Immature natural killer cell (primary cell): ENCODE data around the gene NAPA. TPM values are rescaled to one million over a fixed set of nuclear protein-coding genes. Genes with fewer than 3 reads are reported as not detected.
A peak's percentile ranks its signal among the peaks of the same experiment; 100 is the strongest.

ENCODE experiments used
- DNase-seq, 3 donors: peaks; one replicate each; pipeline ENCODE4 v3.0.0; 2022; ENCODE audit warnings: mixed read lengths in 1 of 3
- H3K27ac Mint-ChIP-seq, 6 donors: one replicate each; pipeline ENCODE4 v1.8.0; 2020; ENCODE audit warnings: mixed read lengths in 6 of 6, mild to moderate bottlenecking in 5 of 6, inconsistent platforms in 4 of 6, moderate library complexity in 3 of 6
- H3K27me3 Mint-ChIP-seq, 3 donors: one replicate each; pipeline ENCODE4 v1.8.0; 2020 to 2021; ENCODE audit warnings: low read depth in 3 of 3, mild to moderate bottlenecking in 3 of 3, mixed read lengths in 3 of 3, moderate library complexity in 3 of 3, inconsistent platforms in 1 of 3
- H3K36me3 Mint-ChIP-seq, 3 donors: one replicate each; pipeline ENCODE4 v1.8.0; 2020; ENCODE audit warnings: mixed read lengths in 3 of 3, inconsistent platforms in 2 of 3, mild to moderate bottlenecking in 2 of 3
- H3K4me1 Mint-ChIP-seq, 2 donors: one replicate each; pipeline ENCODE4 v1.8.0; 2020; ENCODE audit warnings: inconsistent platforms in 2 of 2, mild to moderate bottlenecking in 2 of 2, mixed read lengths in 2 of 2, moderate library complexity in 1 of 2
- H3K4me3 Mint-ChIP-seq, 5 donors: one replicate each; pipeline ENCODE4 v1.8.0; 2020; ENCODE audit warnings: mild to moderate bottlenecking in 5 of 5, mixed read lengths in 5 of 5, inconsistent platforms in 3 of 5, moderate library complexity in 3 of 5
- H3K9me3 Mint-ChIP-seq, 6 donors: one replicate each; pipeline ENCODE4 v1.8.0; 2020; ENCODE audit warnings: mild to moderate bottlenecking in 6 of 6, mixed read lengths in 6 of 6, inconsistent platforms in 4 of 6, moderate library complexity in 3 of 6
- polyA plus RNA-seq, 3 donors: library from polyadenylated mRNA; unstranded; fragments of 300-500 nt; fragmentation: Illumina TruSeq; gene quantifications; one replicate each; pipeline ENCODE4 v1.2.3, GENCODE V29; 2021

The NAPA gene
- polyA plus RNA-seq, 3 donors from 2014 or later = 114 to 177 (median 146) TPM

- H3K36me3 Mint-ChIP-seq = no peaks in the 10 kb centered on the region
- peak overlapping the region; percentile 97 to 98 (median 98) for H3K4me3 Mint-ChIP-seq
- H3K27ac Mint-ChIP-seq = peak overlapping the region; percentile 99
- no peak for DNase-seq
- peaks cover 88 to 93% of the 10 kb centered on the region in 2 donors for H3K4me1 Mint-ChIP-seq
- H3K27me3 Mint-ChIP-seq = peaks cover 27 to 36% (median 31%) of the 10 kb centered on the region in 3 donors
- no peaks in the 10 kb centered on the region for H3K9me3 Mint-ChIP-seq
Observed at GRCh38 chr19:47514151-47514868, 553 bp downstream of the NAPA start.

- peaks cover 24 to 33% (median 25%) of the 10 kb centered on the region in 3 donors for H3K27me3 Mint-ChIP-seq
- DNase-seq = no peak
- H3K9me3 Mint-ChIP-seq = no peaks in the 10 kb centered on the region
- peak overlapping the region; percentile 99 for H3K27ac Mint-ChIP-seq
- H3K4me3 Mint-ChIP-seq = peak overlapping the region; percentile 97 to 98 (median 98)
- H3K36me3 Mint-ChIP-seq = no peaks in the 10 kb centered on the region
- H3K4me1 Mint-ChIP-seq = peaks cover 80 to 88% of the 10 kb centered on the region in 2 donors
Observed at GRCh38 chr19:47512948-47513319, 1.9 kb downstream of the NAPA start.

GRCh38 chr19:47512183-47512947 lies 2.5 kb downstream of the NAPA start:
- Mint-ChIP-seq H3K9me3 (no peaks in the 10 kb centered on the region), H3K27me3 (peaks cover 24 to 33% (median 25%) of the 10 kb centered on the region in 3 donors), H3K4me3 (peak overlapping the region; percentile 97 to 98 (median 98))

GRCh38 chr19:47511681-47512080 lies 3.2 kb downstream of the NAPA start:
- Mint-ChIP-seq H3K9me3 (no peaks in the 10 kb centered on the region), H3K4me1 (peaks cover 68 to 76% of the 10 kb centered on the region in 2 donors), H3K4me3 (peak overlapping the region in 4 of 5 donors; percentile 24 to 98 (median 62)), H3K27me3 (peaks cover 18 to 33% (median 25%) of the 10 kb centered on the region in 3 donors), H3K36me3 (no peaks in the 10 kb centered on the region), H3K27ac (peak overlapping the region in 4 of 6 donors; percentile 37 to 99 (median 99))
- DNase-seq = no peak

More at GRCh38 chr19:47512183-47512947, 2.5 kb downstream of the NAPA start:
- Mint-ChIP-seq H3K36me3 (no peaks in the 10 kb centered on the region), H3K4me1 (peaks cover 74 to 83% of the 10 kb centered on the region in 2 donors), H3K27ac (peak overlapping the region; percentile 99)
- no peak for DNase-seq

- H3K9me3 Mint-ChIP-seq = no peaks in the 10 kb centered on the region
- DNase-seq = no peak
- H3K4me3 Mint-ChIP-seq = no peak overlapping the region
- H3K36me3 Mint-ChIP-seq = no peaks in the 10 kb centered on the region
- peak overlapping the region in 2 of 6 donors; percentile 35 to 44 for H3K27ac Mint-ChIP-seq
- H3K27me3 Mint-ChIP-seq = peaks cover 18 to 29% (median 25%) of the 10 kb centered on the region in 3 donors
- peaks cover 63 to 70% of the 10 kb centered on the region in 2 donors for H3K4me1 Mint-ChIP-seq
Observed at GRCh38 chr19:47511128-47511517, 3.7 kb downstream of the NAPA start.

GRCh38 chr19:47510516-47511127 lies 4.2 kb downstream of the NAPA start:
- no peaks in the 10 kb centered on the region for H3K36me3 Mint-ChIP-seq
- H3K27me3 Mint-ChIP-seq = peaks cover 17 to 29% (median 25%) of the 10 kb centered on the region in 3 donors
- H3K4me1 Mint-ChIP-seq = peaks cover 60 to 65% of the 10 kb centered on the region in 2 donors
- no peak for DNase-seq
- H3K9me3 Mint-ChIP-seq = no peaks in the 10 kb centered on the region
- peak overlapping the region in 3 of 6 donors; percentile 36 to 61 (median 45) for H3K27ac Mint-ChIP-seq
- peak overlapping the region in 1 of 5 donors; percentile 29 for H3K4me3 Mint-ChIP-seq

GRCh38 chr19:47509973-47510372 lies 4.9 kb downstream of the NAPA start:
- peak overlapping the region in 1 of 5 donors; percentile 29 for H3K4me3 Mint-ChIP-seq
- peaks cover 57 to 66% of the 10 kb centered on the region in 2 donors for H3K4me1 Mint-ChIP-seq
- peak overlapping the region in 3 of 6 donors; percentile 33 to 45 (median 36) for H3K27ac Mint-ChIP-seq
- H3K9me3 Mint-ChIP-seq = no peaks in the 10 kb centered on the region
- no peaks in the 10 kb centered on the region for H3K36me3 Mint-ChIP-seq
- DNase-seq = no peak
- H3K27me3 Mint-ChIP-seq = peaks cover 11 to 26% (median 18%) of the 10 kb centered on the region in 3 donors

GRCh38 chr19:47509170-47509847 lies 5.6 kb downstream of the NAPA start:
- no peak for DNase-seq
- no peaks in the 10 kb centered on the region for H3K9me3 Mint-ChIP-seq
- no peak overlapping the region for H3K4me3 Mint-ChIP-seq
- no peaks in the 10 kb centered on the region for H3K36me3 Mint-ChIP-seq
- peaks cover 52 to 66% of the 10 kb centered on the region in 2 donors for H3K4me1 Mint-ChIP-seq
- peaks cover 6 to 20% (median 12%) of the 10 kb centered on the region in 3 donors for H3K27me3 Mint-ChIP-seq
- peak overlapping the region in 1 of 6 donors; percentile 33 for H3K27ac Mint-ChIP-seq

GRCh38 chr19:47508721-47509120 lies 6.1 kb downstream of the NAPA start:
- Mint-ChIP-seq H3K4me3 (no peak overlapping the region), H3K27ac (no peak overlapping the region), H3K36me3 (no peaks in the 10 kb centered on the region), H3K9me3 (no peaks in the 10 kb centered on the region), H3K27me3 (peaks cover 6 to 15% (median 8%) of the 10 kb centered on the region in 3 donors), H3K4me1 (peaks cover 46 to 60% of the 10 kb centered on the region in 2 donors)
- DNase-seq = no peak

GRCh38 chr19:47507924-47508553 lies 6.8 kb downstream of the NAPA start:
- Mint-ChIP-seq H3K27ac (peak overlapping the region in 1 of 6 donors; percentile 46), H3K27me3 (peaks cover 2 to 12% (median 4%) of the 10 kb centered on the region in 3 donors), H3K4me1 (peaks cover 40 to 53% of the 10 kb centered on the region in 2 donors), H3K4me3 (no peak overlapping the region), H3K9me3 (no peaks in the 10 kb centered on the region), H3K36me3 (peaks cover 0 to 7% (median 3%) of the 10 kb centered on the region in 3 donors)
- DNase-seq = no peak

GRCh38 chr19:47507012-47507411 lies 7.9 kb downstream of the NAPA start:
- peaks cover 0 to 15% (median 9%) of the 10 kb centered on the region in 3 donors for H3K36me3 Mint-ChIP-seq
- no peaks in the 10 kb centered on the region for H3K9me3 Mint-ChIP-seq
- peak overlapping the region in 1 of 6 donors; percentile 46 for H3K27ac Mint-ChIP-seq
- H3K4me1 Mint-ChIP-seq = peaks cover 29 to 48% of the 10 kb centered on the region in 2 donors
- no peak overlapping the region for H3K4me3 Mint-ChIP-seq
- H3K27me3 Mint-ChIP-seq = peaks cover 0 to 10% (median 2%) of the 10 kb centered on the region in 3 donors
- no peak for DNase-seq

- H3K4me1 Mint-ChIP-seq = peaks cover 24 to 43% of the 10 kb centered on the region in 2 donors
- H3K4me3 Mint-ChIP-seq = no peak overlapping the region
- H3K27me3 Mint-ChIP-seq = peaks cover 0 to 10% (median 2%) of the 10 kb centered on the region in 3 donors
- no peaks in the 10 kb centered on the region for H3K9me3 Mint-ChIP-seq
- H3K36me3 Mint-ChIP-seq = peaks cover 4 to 18% (median 9%) of the 10 kb centered on the region in 3 donors
- H3K27ac Mint-ChIP-seq = peak overlapping the region in 1 of 6 donors; percentile 32
- no peak for DNase-seq
Observed at GRCh38 chr19:47506459-47506858, 8.4 kb downstream of the NAPA start.
